Astrocyte of the spinal cord (primary cell): Measurements from ENCODE around the gene OR10G2.

Experiments
- DNase-seq: peaks from one replicate; pipeline ENCODE4 v3.0.0; 2011; ENCODE audit warnings: low read depth, low spot score
- H3K4me3 ChIP-seq: 2 replicates; pipeline ENCODE4 v1.5.1; 2011; ENCODE audit warnings: low read depth, mild to moderate bottlenecking, low read length, moderate library complexity
- in situ Hi-C: cut with HindIII; loops from 2 replicates; pipeline ENCODE4 v1.10.0; 2017; ENCODE audit warnings: low sequenced_read_pairs
- TF ChIP-seq, protein P1 (sequence below): IDR thresholded peaks from 2 replicates; pipeline ENCODE4 v1.5.1; 2012; ENCODE audit warnings: low read depth, mild to moderate bottlenecking, low read length, inconsistent platforms

The OR10G2 gene, protein sequence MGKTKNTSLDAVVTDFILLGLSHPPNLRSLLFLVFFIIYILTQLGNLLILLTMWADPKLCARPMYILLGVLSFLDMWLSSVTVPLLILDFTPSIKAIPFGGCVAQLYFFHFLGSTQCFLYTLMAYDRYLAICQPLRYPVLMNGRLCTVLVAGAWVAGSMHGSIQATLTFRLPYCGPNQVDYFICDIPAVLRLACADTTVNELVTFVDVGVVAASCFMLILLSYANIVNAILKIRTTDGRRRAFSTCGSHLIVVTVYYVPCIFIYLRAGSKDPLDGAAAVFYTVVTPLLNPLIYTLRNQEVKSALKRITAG

DNA sequence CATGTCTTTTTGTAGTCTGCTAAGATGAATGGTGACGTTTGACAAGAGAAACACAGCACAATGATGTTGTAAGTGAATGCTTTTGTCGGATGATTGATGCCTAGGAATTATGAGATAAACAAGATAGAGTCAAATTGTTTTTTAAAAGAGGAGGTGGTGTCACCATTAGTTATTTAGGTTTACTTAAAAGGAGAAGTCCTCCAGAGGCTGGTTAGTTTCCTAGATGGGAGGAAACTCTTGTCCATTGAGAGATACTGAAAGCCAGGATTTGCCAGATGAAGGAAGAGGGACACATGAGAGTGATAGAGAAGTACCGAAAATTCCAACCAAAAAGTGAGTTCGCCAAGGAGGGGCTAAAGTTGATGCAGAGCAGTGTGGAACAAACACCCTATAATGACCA is at the start of gene OR10G2:
Gene OR10G2 (minus strand): TSS at position 101 of the 400 bp plus-strand sequence. CDS start 98 bp downstream, at position 3.
- in situ Hi-C loops: no loop called here
- H3K4me3 ChIP-seq: no peak within 1 kb of the TSS
- DNase-seq: no peak
- TF ChIP-seq, protein P1, sequence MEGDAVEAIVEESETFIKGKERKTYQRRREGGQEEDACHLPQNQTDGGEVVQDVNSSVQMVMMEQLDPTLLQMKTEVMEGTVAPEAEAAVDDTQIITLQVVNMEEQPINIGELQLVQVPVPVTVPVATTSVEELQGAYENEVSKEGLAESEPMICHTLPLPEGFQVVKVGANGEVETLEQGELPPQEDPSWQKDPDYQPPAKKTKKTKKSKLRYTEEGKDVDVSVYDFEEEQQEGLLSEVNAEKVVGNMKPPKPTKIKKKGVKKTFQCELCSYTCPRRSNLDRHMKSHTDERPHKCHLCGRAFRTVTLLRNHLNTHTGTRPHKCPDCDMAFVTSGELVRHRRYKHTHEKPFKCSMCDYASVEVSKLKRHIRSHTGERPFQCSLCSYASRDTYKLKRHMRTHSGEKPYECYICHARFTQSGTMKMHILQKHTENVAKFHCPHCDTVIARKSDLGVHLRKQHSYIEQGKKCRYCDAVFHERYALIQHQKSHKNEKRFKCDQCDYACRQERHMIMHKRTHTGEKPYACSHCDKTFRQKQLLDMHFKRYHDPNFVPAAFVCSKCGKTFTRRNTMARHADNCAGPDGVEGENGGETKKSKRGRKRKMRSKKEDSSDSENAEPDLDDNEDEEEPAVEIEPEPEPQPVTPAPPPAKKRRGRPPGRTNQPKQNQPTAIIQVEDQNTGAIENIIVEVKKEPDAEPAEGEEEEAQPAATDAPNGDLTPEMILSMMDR: no peak

DNA sequence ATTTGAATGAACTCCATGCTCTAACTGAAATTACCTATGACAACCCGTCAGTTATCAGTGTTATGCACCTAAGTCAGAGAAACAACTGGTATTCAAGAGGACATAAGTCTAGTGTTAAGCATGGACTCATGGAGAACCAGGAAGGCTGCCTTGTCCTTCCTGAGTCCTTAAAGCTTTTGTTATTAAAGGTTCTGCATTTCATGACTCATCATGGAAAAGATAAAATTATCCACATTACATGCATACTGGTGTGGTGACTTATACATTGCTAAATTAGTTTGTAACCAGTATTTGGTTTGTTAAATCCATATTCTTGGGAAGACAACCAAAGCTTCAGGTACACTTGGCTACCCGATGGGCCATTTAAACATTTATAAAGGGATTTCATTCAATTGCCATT is 45.3 kb upstream of the OR10G2 start:
- H3K4me3 ChIP-seq: no peak overlapping the region
- TF ChIP-seq, protein P1: no peak
- peak; percentile 67 for DNase-seq
- in situ Hi-C loops: no loop called here

DNA sequence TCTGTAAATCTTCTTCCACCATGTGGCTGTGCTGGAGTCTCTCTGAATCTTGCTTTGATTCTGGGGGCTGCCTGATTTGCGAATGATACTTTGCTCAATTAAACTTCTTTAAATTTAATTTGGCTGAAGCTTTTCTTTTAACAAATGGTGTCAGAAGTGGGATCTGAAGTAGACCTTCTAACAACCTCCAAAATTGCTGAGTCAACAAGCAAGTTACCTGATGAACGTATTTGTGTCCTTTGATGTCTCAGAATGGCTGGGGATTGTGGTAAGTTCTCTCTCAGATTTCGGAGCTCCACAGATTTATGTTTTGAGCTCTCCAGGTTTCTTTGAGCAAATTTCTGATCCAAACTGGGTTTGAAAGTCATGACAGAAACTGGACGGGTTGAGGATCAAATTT is 40.8 kb upstream of the OR10G2 start:
- DNase-seq: no peak
- H3K4me3 ChIP-seq: no peak overlapping the region
- TF ChIP-seq, protein P1: no peak
- in situ Hi-C loops: no loop called here

DNA sequence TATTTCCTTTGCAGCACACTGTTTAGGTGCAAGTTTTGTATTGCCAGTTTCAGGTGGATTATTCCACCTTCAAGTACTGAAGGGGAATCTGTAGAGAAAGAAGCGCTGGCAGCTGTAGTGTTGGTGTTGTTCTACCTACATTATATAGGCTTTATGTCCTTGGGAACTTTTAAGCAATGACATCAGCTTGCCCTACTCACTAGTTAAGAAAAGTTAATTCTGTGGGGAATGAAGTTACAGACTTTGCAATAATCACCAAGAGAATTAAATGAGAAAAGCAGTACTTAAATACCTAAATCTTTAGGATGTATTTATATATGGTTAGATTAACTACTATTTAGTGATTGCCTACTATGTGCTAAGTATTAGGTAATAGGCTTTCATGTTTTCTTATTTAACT is 39.0 kb upstream of the OR10G2 start, which contains the start of gene OR4E1:
Gene OR4E1 (minus strand): TSS at position 101 of the 400 bp plus-strand sequence. CDS start 2,883 bp downstream, outside the sequence.
- in situ Hi-C loops: no loop called here
- no peak for DNase-seq
- no peak within 1 kb of the TSS for H3K4me3 ChIP-seq
- TF ChIP-seq, protein P1: no peak

DNA sequence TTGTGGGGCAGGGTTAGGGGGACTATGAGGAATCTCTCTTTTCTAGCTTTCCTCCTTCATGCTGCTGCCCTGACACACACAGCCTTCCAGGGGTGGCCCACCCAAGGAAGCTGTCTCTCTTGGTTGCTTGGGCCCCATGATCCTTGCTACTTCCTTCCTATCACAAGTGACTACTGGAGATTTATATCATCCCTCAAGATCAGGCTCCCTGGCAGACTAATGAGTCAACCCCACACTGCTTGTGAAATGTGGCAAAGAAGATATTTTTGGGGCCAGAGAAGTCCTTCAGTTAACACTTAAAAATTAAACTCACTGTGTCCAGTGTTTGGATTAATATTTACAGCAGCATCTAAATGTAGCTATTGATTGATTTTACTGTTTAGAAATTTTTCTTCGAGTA is 37.4 kb upstream of the OR10G2 start:
- H3K4me3 ChIP-seq: no peak overlapping the region
- DNase-seq: no peak
- TF ChIP-seq, protein P1: no peak
- in situ Hi-C loops: no loop called here

DNA sequence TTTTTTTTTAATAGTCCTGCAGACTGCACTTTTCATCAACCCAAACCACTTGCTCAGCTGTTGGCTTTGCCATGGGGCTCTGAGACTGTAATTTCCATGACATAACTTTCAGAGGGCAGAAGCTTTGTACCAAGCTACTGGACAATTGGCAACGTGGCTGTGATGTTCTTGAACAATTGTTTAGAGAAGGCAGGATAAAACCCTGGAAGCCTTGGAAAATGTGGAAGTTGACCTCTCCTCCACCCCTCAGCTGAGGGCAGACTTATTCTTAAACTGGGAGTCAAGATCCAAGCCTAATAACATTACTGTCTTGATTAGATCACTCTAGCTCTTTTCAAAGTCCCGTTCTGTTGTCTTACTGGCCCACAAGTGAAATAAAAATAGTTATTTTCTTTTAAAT is 36.6 kb upstream of the OR10G2 start:
- TF ChIP-seq, protein P1: no peak
- no peak for DNase-seq
- H3K4me3 ChIP-seq: no peak overlapping the region
- in situ Hi-C loops: no loop called here

DNA sequence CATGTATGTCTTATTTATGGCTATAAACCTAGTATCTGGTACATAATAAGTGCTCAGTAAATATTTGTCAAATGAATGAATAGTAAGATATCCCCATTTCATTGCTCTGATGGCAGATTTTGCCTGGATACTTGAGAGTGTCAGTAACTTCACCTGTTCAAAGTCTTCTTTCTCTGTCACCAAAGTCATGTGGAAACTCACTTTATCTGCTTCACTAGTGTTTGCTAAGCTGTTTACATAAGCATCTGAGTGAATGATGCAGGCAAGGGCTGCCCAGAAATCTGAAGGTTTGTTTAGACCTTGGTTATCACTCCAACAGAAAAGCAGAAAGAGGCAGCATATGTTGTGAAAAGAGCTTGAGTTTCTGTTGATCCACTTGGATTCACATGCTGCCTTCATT is 34.5 kb upstream of the OR10G2 start:
- TF ChIP-seq, protein P1: no peak
- in situ Hi-C loops: no loop called here
- no peak overlapping the region for H3K4me3 ChIP-seq

More for the DNA sequence above, 34.5 kb upstream of the OR10G2 start:
- no peak for DNase-seq
